Ascending aorta (tissue), 2 donors: Measurements from ENCODE around the gene FARSA. TPM values are rescaled to one million over a fixed set of nuclear protein-coding genes. Genes with fewer than 3 reads are reported as not detected.
A peak's percentile ranks its signal among the peaks of the same experiment; 100 is the strongest.

Experiments used
- DNase-seq, 2 donors: peaks; one replicate each; pipeline ENCODE4 v3.0.0-alpha.2; 2019; ENCODE audit warnings: low spot score in 2 of 2
- H3K27ac ChIP-seq, 2 donors: fragments of 200-600 bp; sonication (generic); one replicate each; pipeline ENCODE4 v1.5.1; 2016 to 2017; ENCODE audit warnings: mild to moderate bottlenecking in 1 of 2
- H3K27me3 ChIP-seq: fragments of 200-600 bp; sonication (generic); one replicate; pipeline ENCODE4 v1.5.1; 2017
- H3K36me3 ChIP-seq, 2 donors: fragments of 200-600 bp; sonication (generic); one replicate each; pipeline ENCODE4 v1.5.1; 2016
- H3K4me1 ChIP-seq, 2 donors: fragments of 200-600 bp; sonication (generic); one replicate each; pipeline ENCODE4 v1.5.1; 2016 to 2017; ENCODE audit warnings: mild to moderate bottlenecking in 1 of 2
- H3K4me3 ChIP-seq, 2 donors: fragments of 200-600 bp; sonication (generic); one replicate each; pipeline ENCODE4 v1.5.1; 2016 to 2017; ENCODE audit warnings: mild to moderate bottlenecking in 1 of 2
- H3K9me3 ChIP-seq, 2 donors: fragments of 200-600 bp; sonication (generic); one replicate each; pipeline ENCODE4 v1.5.1; 2016
- intact Hi-C: fragments of 100-400 bp; cut with DNase I; formaldehyde crosslinking; loops from one replicate; pipeline ENCODE4 v1.15.1; 2023
- total RNA-seq: library from RNA; depleted of rRNA; stranded (reverse); fragments of >200 nt; gene quantifications from one replicate; pipeline ENCODE4 v1.1.0, GENCODE V29; 2016
- TF ChIP-seq, protein P1 (sequence below), 3 experiments: fragments of 200-600 bp in 2 of 3; fragments of 450-650 bp in 1 of 3; sonication (generic) in 2 of 3; IDR thresholded peaks; one replicate each; pipeline ENCODE4 v1.5.1; 2016 to 2019; ENCODE audit warnings: antibody characterized with exemption in 3 of 3, mild to moderate bottlenecking in 1 of 3, moderate library complexity in 1 of 3

Gene FARSA
- total RNA-seq, 1 donor from 2014 or later, result 21.3 TPM

DNA sequence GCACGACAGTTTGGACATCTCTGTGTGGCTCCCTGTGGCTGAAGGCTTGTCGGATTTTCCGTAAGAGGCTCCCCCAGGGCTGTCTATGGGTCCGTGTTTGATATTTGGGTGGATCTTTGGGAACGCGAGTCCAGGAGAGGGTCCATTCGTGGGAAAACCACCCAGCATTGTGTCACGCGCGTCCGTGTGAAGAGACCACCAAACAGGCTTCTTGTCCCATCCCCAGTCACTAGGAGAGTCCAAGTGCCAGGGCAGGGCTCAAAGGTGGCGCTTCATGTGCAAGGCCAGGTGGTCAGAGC lies 48.9 kb downstream of the FARSA start:
- DNase-seq, result no peak
- H3K4me3 ChIP-seq, result peak overlapping the region in 1 of 2 donors; percentile 31
- intact Hi-C loops, result no loop called here
- TF ChIP-seq, protein P1, sequence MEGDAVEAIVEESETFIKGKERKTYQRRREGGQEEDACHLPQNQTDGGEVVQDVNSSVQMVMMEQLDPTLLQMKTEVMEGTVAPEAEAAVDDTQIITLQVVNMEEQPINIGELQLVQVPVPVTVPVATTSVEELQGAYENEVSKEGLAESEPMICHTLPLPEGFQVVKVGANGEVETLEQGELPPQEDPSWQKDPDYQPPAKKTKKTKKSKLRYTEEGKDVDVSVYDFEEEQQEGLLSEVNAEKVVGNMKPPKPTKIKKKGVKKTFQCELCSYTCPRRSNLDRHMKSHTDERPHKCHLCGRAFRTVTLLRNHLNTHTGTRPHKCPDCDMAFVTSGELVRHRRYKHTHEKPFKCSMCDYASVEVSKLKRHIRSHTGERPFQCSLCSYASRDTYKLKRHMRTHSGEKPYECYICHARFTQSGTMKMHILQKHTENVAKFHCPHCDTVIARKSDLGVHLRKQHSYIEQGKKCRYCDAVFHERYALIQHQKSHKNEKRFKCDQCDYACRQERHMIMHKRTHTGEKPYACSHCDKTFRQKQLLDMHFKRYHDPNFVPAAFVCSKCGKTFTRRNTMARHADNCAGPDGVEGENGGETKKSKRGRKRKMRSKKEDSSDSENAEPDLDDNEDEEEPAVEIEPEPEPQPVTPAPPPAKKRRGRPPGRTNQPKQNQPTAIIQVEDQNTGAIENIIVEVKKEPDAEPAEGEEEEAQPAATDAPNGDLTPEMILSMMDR (IDR thresholded peaks at IDR 0.05), result no peak
- peaks cover 3 to 18% of the 10 kb centered on the region in 2 donors for H3K4me1 ChIP-seq
- no peaks in the 10 kb centered on the region for H3K9me3 ChIP-seq
- H3K27ac ChIP-seq, result no peak overlapping the region
- H3K27me3 ChIP-seq, result peaks cover 13% of the 10 kb centered on the region
- no peaks in the 10 kb centered on the region for H3K36me3 ChIP-seq

DNA sequence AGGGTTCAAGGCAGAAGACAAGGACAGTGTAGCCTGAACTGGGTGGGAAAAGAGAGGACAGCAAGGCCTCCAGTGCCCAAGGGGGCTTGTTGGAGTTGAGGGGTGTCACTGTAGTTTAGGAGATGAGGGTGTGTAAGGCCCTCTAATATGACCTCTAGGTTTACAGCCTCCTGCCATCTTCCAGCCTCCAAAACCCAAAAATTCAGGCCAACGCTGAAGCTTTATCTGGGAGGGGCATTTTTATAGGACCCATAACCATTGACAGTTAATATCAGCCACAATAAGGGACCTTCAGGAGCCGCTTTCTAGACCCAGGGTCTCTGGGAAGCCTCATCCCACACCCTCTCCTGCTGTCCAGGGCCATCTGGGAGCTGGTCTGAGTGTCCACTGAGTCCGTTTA lies 49.3 kb downstream of the FARSA start:
- Histone ChIP-seq H3K27ac (no peak overlapping the region), H3K4me3 (no peak overlapping the region), H3K27me3 (peaks cover 13% of the 10 kb centered on the region), H3K9me3 (no peaks in the 10 kb centered on the region), H3K4me1 (peaks cover 3 to 18% of the 10 kb centered on the region in 2 donors), H3K36me3 (no peaks in the 10 kb centered on the region)
- intact Hi-C loops, result no loop called here
- TF ChIP-seq, protein P1 (IDR thresholded peaks at IDR 0.05), result no peak
- no peak for DNase-seq

DNA sequence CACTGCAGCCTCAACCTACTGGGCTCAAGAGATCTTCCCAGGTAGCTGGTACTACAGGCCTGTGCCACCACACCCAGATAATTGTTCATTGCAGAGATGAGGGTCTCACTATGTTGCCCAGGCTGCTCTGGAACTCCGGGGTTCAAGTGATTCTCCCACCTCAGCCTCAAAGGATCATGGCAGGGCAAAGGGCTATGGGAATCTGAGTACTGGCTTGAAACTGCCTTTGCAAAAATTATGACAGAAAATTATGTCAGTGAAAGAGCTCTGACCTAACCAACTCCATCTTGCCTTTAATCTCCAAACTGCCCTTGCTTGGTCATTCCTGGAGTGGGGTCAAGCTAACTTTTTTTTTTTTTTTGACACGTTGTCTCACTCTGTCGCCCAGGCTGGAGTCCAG lies 50.9 kb downstream of the FARSA start:
- H3K36me3 ChIP-seq, result peaks cover 12% of the 10 kb centered on the region in 2 donors
- H3K4me3 ChIP-seq, result no peak overlapping the region
- H3K9me3 ChIP-seq, result no peaks in the 10 kb centered on the region
- TF ChIP-seq, protein P1 (IDR thresholded peaks at IDR 0.05), result no peak
- no peak for DNase-seq
- H3K4me1 ChIP-seq, result peaks cover 3 to 18% of the 10 kb centered on the region in 2 donors
- H3K27me3 ChIP-seq, result peaks cover 13% of the 10 kb centered on the region
- no peak overlapping the region for H3K27ac ChIP-seq
- intact Hi-C loops, result no loop called here

DNA sequence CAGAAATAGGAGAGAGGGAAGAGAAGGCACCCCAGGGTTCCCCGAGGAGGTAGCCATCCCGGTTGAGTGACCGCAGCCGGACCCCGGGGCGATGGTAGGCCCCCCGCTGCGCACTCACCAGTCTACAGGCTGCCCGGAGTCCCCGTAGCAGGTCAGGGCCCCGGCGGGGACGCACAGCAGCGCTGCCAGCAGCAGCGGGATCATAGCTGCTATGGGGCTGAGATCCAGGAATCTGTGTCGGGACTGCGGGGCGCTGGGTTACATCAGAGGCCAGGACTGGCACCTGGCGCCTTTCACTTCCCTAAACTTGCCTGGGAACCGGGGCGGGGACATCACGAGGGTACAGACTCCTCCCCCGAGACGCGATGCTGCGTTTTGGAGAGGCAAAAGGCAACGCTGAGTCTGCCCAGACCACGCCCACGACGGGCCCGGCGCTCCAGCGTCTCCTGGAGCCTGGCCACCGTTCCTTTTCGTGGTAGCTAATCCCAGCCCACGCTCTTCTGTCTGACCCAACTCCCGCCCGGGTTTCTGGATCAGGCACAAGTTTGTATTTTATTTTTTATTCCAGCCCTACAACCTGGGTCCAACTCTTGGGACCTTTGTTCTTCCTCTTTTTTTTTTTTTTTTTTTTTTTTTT lies 52.2 kb downstream of the FARSA start, which contains the start of gene DNASE2:
DNASE2 (minus strand) TSS at position 278 of the 637 bp plus-strand sequence; CDS start at position 204, 74 bp downstream.
- intact Hi-C loops, result loop anchor here (2.0 kb wide), 1 partner anchor 34 kb away; no protein-coding TSS in a partner anchor
- DNase-seq, result peak; percentile 91 to 98
- peaks cover 13% of the 10 kb centered on the region for H3K27me3 ChIP-seq
- peaks cover 12 to 23% of the 10 kb centered on the region in 2 donors for H3K36me3 ChIP-seq
- TF ChIP-seq, protein P1 (IDR thresholded peaks at IDR 0.05), result no peak
- peak within 1 kb of the TSS; percentile 61 to 74 for H3K4me3 ChIP-seq
- peaks cover 3 to 18% of the 10 kb centered on the region in 2 donors for H3K4me1 ChIP-seq
- H3K27ac ChIP-seq, result peak within 1 kb of the TSS; percentile 76 to 92
- no peaks in the 10 kb centered on the region for H3K9me3 ChIP-seq

DNA sequence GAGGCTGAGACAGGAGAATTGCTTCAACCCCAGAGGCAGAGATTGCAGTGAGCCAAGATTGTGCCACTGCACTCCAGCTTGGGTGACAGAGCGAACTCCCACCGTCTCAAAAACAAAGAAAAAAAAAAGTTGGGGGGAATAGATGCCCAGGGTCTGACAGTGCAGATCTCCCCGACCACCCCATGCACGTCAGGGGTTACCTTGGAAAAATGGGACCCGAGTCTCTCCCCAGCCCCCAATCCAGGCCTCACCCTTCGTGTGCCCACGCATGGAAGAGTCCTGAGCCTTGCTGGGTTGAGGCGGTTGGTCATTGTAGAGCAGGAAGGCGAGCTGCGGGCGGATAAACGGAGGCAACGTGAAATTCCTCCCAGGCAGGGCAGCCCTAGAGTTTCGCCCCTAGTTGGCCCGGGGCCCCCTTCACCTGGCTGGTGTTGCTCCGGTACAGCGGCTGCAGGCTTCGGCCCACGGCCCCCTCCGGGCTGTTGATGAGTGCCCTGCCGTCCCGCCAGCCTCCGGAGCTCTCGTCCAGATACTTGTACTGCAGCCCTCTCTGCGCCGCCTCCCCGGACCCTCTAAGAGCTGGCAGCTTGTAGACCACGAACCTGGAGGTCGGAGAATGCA lies 52.9 kb downstream of the FARSA start:
- Histone ChIP-seq H3K36me3 (peaks cover 17 to 29% of the 10 kb centered on the region in 2 donors), H3K27ac (peak overlapping the region; percentile 76 to 92), H3K27me3 (peaks cover 10% of the 10 kb centered on the region), H3K4me3 (peak overlapping the region; percentile 61 to 74), H3K9me3 (no peaks in the 10 kb centered on the region), H3K4me1 (peaks cover 2 to 16% of the 10 kb centered on the region in 2 donors)
- TF ChIP-seq, protein P1 (IDR thresholded peaks at IDR 0.05), result no peak
- intact Hi-C loops, result loop anchor here (2.0 kb wide), 1 partner anchor 34 kb away; no protein-coding TSS in a partner anchor
- DNase-seq, result no peak
